Measurements from ENCODE around the gene FAM117A. TPM values are rescaled to one million over a fixed set of nuclear protein-coding genes. Genes with fewer than 3 reads are reported as not detected.

The FAM117A gene
- polyA plus RNA-seq, 1 of the 3 experiments (the other 2 are of a cell fraction): 7.8 TPM

DNA sequence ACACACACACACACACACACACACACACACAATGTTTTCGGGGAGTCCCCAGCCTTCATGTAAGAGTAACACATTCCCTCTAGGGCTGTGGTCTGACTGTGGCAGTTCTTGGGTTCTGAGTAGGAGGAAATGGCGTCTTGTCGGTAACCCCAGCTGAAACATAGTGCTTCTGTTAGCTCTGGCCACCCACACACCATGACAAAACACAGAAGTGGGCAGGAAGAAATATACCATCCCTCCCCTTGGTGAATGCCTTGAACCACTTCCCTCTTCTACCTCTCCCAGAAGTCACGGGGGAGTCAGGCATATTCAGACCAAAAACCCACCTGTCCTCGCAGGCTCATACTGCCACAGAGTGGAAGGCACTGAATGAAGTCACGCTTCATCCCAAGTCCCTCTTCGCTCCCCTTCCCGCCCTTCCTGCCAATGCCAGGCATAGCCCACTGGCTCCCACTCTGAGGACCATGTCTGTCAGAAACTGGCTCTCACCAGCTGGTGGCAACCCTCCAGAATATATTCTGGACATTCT lies 67.6 kb downstream of the FAM117A start:
- no peak overlapping the region for H3K4me2 ChIP-seq
- no peak for DNase-seq
- TF ChIP-seq MXI1 (IDR thresholded peaks at IDR 0.05; ENCODE audit: low read depth, low read length) (no peak), TEAD4 (IDR thresholded peaks at IDR 0.05; ENCODE audit: borderline replicate concordance, insufficient read depth) (no peak), MAX (IDR thresholded peaks at IDR 0.05; ENCODE audit: low read depth) (no peak), CHD2 (IDR thresholded peaks at IDR 0.05; ENCODE audit: low read length, partially characterized antibody) (no peak), POLR2AphosphoS5 (IDR thresholded peaks at IDR 0.05; ENCODE audit: low read depth, low read length) (no peak), YY1 (IDR thresholded peaks at IDR 0.05; ENCODE audit: low read depth) (no peak), JUND (IDR thresholded peaks at IDR 0.05) (no peak)
- no peak overlapping the region for H2AFZ ChIP-seq (ENCODE audit: low read depth)
- H3K79me2 ChIP-seq (ENCODE audit: insufficient read depth): no peaks in the 10 kb centered on the region
- peaks cover 3% of the 10 kb centered on the region for H3F3A ChIP-seq (replicated peaks; ENCODE audit: insufficient read depth)
- no peak overlapping the region for H3K27ac ChIP-seq (ENCODE audit: low read depth in 2 of 2, low read length in 1 of 2)
- CTCF ChIA-PET: interaction anchor here (0.6 to 50.8 kb wide), 43 partner anchors 11 to 391 kb away, joined by 3 to 2107 read pairs (median 4); partner anchors contain the start of genes FAM117A, NGFR, NXPH3 and PHB1
- H3K27me3 ChIP-seq (ENCODE audit: insufficient read depth): no peaks in the 10 kb centered on the region
- H3K9ac ChIP-seq: no peak overlapping the region
- H3K36me3 ChIP-seq (replicated peaks in 1 of 2; ENCODE audit: control insufficient read depth in 1 of 2, insufficient read depth in 2 of 2, low read length in 1 of 2): peaks cover 6 to 7% of the 10 kb centered on the region in 2 experiments
- no peaks in the 10 kb centered on the region for H3K9me3 ChIP-seq
- no peak overlapping the region for H3K4me3 ChIP-seq (ENCODE audit: low read depth in 2 of 2, low read length in 1 of 2)
- peaks cover 0 to 2% of the 10 kb centered on the region in 2 experiments; a peak in 1 of 4 replicates for H3K4me1 ChIP-seq (ENCODE audit: control insufficient read depth in 1 of 2, insufficient read depth in 2 of 2, low read depth in 1 of 2, low read length in 1 of 2)
- no peaks in the 10 kb centered on the region for H4K20me1 ChIP-seq (ENCODE audit: insufficient read depth)
- no peaks in the 10 kb centered on the region for H3K9me2 ChIP-seq
- 64% methylated on average over 8 of the region's 8 CpGs for WGBS (ENCODE audit: low lambda C conversion rate)
- POLR2A ChIA-PET: interaction anchor here (0.6 to 2.2 kb wide), 3 partner anchors 12 to 130 kb away, joined by 4 to 6 read pairs (median 5); partner anchors contain the start of gene SLC35B1

DNA sequence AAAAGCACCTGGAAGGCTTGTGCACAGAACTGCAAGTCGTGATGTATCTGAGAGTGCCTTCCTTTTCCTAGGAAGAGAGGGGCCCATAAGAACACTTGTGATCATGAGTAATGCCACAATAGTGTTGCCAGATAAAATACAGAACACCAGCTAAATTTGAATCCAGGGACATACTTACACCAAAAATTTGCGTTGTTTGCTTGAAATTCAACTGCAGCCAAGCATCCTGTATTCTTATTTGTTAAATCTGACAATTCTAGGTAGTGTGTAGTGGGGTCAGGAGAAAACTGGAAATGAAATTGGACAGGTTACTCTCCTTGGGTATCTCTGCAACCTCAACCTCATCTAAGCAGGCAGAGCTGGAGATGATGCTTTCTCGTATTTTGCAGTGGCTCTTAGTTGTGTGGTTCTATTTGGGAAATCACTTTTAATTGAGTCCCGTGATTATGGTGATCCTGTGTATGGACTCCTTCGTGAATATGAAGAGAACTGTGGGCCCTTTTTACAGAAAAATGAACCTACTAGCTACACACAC lies 68.2 kb downstream of the FAM117A start:
- ChIA-PET POLR2A (interaction anchor here (0.6 to 2.2 kb wide), 3 partner anchors 12 to 130 kb away, joined by 4 to 6 read pairs (median 5); partner anchors contain the start of gene SLC35B1), CTCF (interaction anchor here (0.6 to 50.8 kb wide), 44 partner anchors 10 to 431 kb away, joined by 3 to 2107 read pairs (median 4); partner anchors contain the start of genes FAM117A, NGFR, NXPH3 and PHB1)
- Histone ChIP-seq H3K9me3 (no peaks in the 10 kb centered on the region), H4K20me1 (ENCODE audit: insufficient read depth) (no peaks in the 10 kb centered on the region), H3K27ac (ENCODE audit: low read depth in 2 of 2, low read length in 1 of 2) (no peak overlapping the region), H2AFZ (ENCODE audit: low read depth) (no peak overlapping the region), H3K36me3 (replicated peaks in 1 of 2; ENCODE audit: control insufficient read depth in 1 of 2, insufficient read depth in 2 of 2, low read length in 1 of 2) (peaks cover under 1 to 2% of the 10 kb centered on the region in 2 experiments), H3K79me2 (ENCODE audit: insufficient read depth) (no peaks in the 10 kb centered on the region), H3K4me3 (ENCODE audit: low read depth in 2 of 2, low read length in 1 of 2) (no peak overlapping the region; a peak in 1 of 4 replicates), H3K27me3 (ENCODE audit: insufficient read depth) (no peaks in the 10 kb centered on the region), H3K4me2 (no peak overlapping the region), H3F3A (replicated peaks; ENCODE audit: insufficient read depth) (peaks cover 2% of the 10 kb centered on the region), H3K9me2 (no peaks in the 10 kb centered on the region), H3K4me1 (ENCODE audit: control insufficient read depth in 1 of 2, insufficient read depth in 2 of 2, low read depth in 1 of 2, low read length in 1 of 2) (peaks cover 0 to 2% of the 10 kb centered on the region in 2 experiments; a peak in 1 of 4 replicates), H3K9ac (no peak overlapping the region)
- DNase-seq: no peak
- no peak for TF ChIP-seq USF1 (IDR thresholded peaks at IDR 0.05; ENCODE audit: borderline replicate concordance, low read depth)
- no peak for TF ChIP-seq GABPA (IDR thresholded peaks at IDR 0.05; ENCODE audit: low read depth)
- TF ChIP-seq SMC3 (IDR thresholded peaks at IDR 0.05; ENCODE audit: low read depth, low read length): no peak
- TF ChIP-seq GATA2 (CRISPR knock-in tag; IDR thresholded peaks at IDR 0.05): no peak
- TF ChIP-seq, protein P1, sequence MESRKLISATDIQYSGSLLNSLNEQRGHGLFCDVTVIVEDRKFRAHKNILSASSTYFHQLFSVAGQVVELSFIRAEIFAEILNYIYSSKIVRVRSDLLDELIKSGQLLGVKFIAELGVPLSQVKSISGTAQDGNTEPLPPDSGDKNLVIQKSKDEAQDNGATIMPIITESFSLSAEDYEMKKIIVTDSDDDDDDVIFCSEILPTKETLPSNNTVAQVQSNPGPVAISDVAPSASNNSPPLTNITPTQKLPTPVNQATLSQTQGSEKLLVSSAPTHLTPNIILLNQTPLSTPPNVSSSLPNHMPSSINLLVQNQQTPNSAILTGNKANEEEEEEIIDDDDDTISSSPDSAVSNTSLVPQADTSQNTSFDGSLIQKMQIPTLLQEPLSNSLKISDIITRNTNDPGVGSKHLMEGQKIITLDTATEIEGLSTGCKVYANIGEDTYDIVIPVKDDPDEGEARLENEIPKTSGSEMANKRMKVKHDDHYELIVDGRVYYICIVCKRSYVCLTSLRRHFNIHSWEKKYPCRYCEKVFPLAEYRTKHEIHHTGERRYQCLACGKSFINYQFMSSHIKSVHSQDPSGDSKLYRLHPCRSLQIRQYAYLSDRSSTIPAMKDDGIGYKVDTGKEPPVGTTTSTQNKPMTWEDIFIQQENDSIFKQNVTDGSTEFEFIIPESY (IDR thresholded peaks at IDR 0.05; ENCODE audit: borderline replicate concordance, low read depth): no peak
- no peak for TF ChIP-seq ELF1 (IDR thresholded peaks at IDR 0.05)
- no peak for TF ChIP-seq FOXJ3 (CRISPR knock-in tag; IDR thresholded peaks at IDR 0.05)
- no peak for TF ChIP-seq NRF1 (IDR thresholded peaks at IDR 0.05; ENCODE audit: low read depth, low read length)
- TF ChIP-seq JUND (IDR thresholded peaks at IDR 0.05): no peak
- no peak for TF ChIP-seq POLR2AphosphoS5 (IDR thresholded peaks at IDR 0.05; ENCODE audit: low read depth, low read length)
- TF ChIP-seq CTCF (IDR thresholded peaks at IDR 0.05): no peak
- no peak for TF ChIP-seq SIN3A (IDR thresholded peaks at IDR 0.05; ENCODE audit: borderline replicate concordance, low read depth, low read length)
- TF ChIP-seq FOSL2 (IDR thresholded peaks at IDR 0.05; ENCODE audit: borderline replicate concordance, low read depth): no peak
- TF ChIP-seq FOXM1 (IDR thresholded peaks at IDR 0.05; ENCODE audit: low read depth): no peak
- no peak for TF ChIP-seq MEF2A (IDR thresholded peaks at IDR 0.05; ENCODE audit: borderline replicate concordance, low read depth)
- no peak for TF ChIP-seq TAF1 (IDR thresholded peaks at IDR 0.05; ENCODE audit: borderline replicate concordance, low read depth, low read length)
- no peak for TF ChIP-seq MXI1 (IDR thresholded peaks at IDR 0.05; ENCODE audit: low read depth, low read length)
- TF ChIP-seq EP300 (IDR thresholded peaks at IDR 0.05; ENCODE audit: borderline replicate concordance in 1 of 2, low read depth in 1 of 2, low read length in 1 of 2): no peak
- no peak for TF ChIP-seq EZH2phosphoT487 (IDR thresholded peaks at IDR 0.05; ENCODE audit: borderline replicate concordance, low read depth)
- 32% methylated on average over 5 of the region's 5 CpGs for WGBS (ENCODE audit: low lambda C conversion rate)
